NCI-H82 treated with DMSO at 0.1 percent for 48 hours (cell line): ENCODE results near the gene FAM241A.
"Not testable (repeated sequence)": the region's sequence is repeated elsewhere in the genome, so short reads cannot be mapped to it uniquely, and the experiment has no call there.

Experiments
- DNase-seq: peaks from one replicate; lab custom pipeline; 2025; ENCODE audit not compliant: unreplicated experiment; lab: John Stamatoyannopoulos, UW

FAM241A gene

GRCh38 chr4:112136551-112136950 is 8.7 kb upstream of the FAM241A start:
- DNase-seq: no peak

- no peak for DNase-seq
Observed at GRCh38 chr4:112138538-112138937, 6.7 kb upstream of the FAM241A start.

GRCh38 chr4:112140536-112140935 is 4.7 kb upstream of the FAM241A start:
- DNase-seq: no peak

DNA sequence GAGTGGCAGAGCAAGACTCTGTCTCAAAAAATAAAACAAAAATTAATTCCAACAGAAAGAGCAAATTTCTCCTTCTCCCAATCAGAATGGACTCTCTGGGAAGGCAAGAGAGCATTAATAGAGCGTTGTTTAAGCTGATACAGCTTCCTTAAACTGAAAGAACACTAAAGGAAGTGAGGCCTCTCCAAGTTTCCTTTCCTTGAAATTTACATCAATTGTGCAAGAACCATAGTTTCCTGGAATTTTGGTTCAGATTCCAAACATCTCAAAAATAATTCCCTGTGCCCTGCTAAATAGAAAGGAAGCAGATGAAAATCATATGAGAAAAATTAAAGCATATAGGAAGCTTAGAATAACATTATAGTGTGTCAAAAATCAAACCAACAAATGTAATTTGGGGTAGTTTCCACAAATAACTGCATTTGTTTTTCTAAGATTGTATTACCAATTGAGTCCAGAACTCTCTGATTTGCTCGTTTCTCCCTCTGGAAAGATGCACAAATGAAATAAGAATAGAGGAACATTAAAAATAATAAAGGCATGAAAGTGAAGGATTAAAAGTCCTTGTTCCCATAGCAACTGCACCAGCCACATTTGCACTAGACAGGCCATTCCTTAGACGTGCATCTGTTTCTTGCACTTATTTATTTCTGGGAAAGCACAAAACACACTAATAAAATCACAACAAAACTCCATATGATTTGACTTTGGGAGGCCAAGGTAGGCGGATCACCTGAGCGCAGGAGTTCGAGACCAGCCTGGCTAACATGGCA is 3.7 kb upstream of the FAM241A start:
- DNase-seq: no peak

GRCh38 chr4:112142182-112142581 is 3.1 kb upstream of the FAM241A start:
- no peak for DNase-seq

- DNase-seq: no peak
Observed at GRCh38 chr4:112143781-112144180, 1.5 kb upstream of the FAM241A start.

GRCh38 chr4:112144546-112145325 is 518 bp upstream of the FAM241A start:
- no peak for DNase-seq

DNA sequence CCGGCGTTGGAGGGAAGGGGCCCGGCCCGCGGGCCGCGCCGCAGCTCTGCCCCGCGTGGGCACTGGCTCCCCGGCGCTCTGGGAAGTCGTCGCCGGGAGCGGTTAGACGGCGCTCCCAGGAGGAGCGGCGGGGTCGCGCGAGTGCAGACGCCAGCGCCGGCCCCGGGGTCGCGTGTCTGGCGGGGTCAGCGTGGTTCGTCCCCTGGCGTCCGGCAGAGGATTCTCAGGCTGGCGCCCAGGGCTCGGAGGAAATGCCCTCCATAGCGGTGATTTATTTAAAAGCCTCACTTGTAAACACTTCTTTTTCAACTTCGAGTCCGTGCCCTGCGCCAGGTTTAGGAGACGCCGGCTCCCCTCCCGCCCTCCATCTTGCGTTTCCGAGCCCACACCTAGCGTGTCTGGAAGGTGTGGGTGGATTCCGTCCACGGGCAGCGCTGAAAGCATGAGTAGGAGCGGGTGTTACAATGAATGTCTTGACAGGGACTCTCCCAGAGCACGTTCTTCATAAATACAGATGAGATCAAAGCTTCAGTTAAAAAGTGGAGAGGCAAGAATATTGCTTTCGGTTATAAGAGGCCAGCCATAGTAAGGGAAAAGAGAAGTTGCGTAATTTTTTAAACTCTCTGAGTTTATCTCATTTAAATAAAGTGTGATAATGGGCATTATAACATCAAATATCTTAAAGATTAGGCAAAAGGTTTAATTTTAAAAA is 692 bp downstream of the FAM241A start:
- DNase-seq: no peak

- DNase-seq: no peak
Observed at GRCh38 chr4:112146502-112146813, 1.2 kb downstream of the FAM241A start.

DNA sequence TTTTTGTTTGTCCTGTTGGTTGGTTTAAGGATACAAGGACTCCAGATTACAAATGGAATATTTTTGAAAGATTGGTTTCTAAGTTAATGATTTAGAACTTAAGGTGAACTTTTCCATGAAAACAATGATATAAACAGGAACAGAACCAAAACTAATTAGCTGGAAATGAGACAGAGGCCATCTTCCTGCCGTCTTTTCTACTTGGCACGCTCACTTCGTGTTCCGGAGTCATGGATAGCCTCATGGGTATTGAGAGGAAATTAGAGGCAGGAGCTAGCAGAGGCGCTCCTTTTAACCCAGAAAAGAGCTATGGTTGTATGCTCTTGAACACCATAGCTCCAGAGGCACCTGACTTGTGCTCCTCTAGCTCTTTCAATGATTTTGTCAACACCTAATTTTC is 2.4 kb downstream of the FAM241A start:
- no peak for DNase-seq

DNA sequence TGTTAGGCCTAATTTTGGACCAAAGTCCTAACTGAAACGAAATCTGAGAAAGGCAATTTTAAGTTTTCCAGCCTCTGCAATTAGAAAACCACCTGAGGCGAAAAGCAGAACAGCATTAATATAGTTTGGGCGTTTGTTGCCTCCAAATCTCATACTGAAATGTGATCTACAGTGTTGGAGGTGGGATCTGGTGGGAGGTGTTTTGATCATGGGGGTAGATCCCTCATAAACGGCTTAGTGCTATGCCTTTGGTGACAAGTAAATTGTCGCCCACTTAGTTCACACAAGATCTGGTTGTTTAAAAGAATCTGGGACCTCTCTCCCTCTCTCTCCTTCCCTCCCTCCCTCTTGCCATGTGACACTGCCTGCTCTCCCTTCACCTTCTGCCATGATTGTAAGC is 5.7 kb downstream of the FAM241A start:
- no peak for DNase-seq

GRCh38 chr4:112152521-112152920 is 7.3 kb downstream of the FAM241A start:
- no peak for DNase-seq

DNA sequence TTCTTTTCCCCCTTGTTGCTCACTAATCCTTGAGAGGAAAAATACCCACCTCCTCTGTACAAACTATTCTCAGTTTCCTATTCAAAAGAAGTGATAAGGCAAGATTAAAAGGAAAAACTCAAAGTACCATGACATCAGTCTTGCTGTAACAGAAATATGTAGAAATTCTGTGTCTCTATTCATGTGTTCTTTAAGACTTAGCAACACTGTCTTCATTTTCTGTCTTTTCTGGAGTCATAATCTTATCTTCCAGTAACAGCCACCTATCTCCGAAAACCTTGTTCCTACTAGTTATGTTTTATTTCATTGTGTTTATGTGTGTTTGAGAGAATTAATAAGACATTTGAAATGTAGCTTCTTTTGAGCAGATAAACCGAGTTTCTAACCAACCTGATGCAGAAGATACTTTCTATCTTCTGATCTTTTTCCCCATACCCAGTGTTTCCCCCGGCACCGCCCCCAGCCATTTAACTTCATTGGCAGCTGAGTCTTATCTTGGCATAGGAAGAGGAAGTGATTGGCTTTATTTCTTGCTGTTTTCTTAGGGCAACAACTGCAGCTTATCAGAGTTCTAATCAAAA is 8.0 kb downstream of the FAM241A start:
- DNase-seq: no peak

GRCh38 chr4:112156112-112156511 is 10.9 kb downstream of the FAM241A start:
- no peak for DNase-seq

- DNase-seq: no peak
Observed at GRCh38 chr4:112156553-112156952, 11.3 kb downstream of the FAM241A start.

DNA sequence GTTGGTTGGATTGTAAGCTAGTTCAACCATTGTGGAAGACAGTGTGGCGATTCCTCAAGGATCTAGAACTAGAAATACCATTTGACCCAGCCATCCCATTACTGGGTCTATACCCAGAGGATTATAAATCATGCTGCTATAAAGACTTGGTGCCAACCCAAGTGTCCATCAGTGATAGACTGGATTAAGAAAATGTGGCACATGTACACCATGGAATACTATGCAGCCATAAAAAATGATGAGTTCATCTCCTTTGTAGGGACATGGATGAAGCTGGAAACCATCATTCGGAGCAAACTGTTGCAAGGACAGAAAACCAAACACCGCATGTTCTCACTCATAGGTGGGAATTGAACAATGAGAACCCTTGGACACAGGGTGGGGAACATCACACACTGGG is 18.5 kb downstream of the FAM241A start:
- DNase-seq: not testable (repeated sequence)

DNA sequence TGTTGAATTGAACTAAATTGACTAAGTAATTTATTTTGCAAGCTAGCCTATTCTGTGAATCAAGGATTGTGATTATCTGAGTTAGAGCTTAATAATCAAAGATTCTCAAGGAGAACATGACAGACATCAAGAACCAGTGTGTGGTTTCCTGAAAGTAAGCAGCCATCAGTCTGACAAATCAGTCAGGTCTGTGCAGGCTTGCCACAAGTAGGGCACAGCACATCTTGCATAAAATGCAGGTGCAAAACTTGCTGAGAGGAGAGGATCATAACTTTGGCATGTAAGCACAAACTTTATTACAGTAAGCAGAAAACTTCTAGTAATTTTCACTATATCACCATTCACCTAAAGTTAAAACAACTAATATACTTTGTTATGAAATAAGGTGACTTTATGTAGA is 22.5 kb downstream of the FAM241A start:
- DNase-seq: no peak

DNA sequence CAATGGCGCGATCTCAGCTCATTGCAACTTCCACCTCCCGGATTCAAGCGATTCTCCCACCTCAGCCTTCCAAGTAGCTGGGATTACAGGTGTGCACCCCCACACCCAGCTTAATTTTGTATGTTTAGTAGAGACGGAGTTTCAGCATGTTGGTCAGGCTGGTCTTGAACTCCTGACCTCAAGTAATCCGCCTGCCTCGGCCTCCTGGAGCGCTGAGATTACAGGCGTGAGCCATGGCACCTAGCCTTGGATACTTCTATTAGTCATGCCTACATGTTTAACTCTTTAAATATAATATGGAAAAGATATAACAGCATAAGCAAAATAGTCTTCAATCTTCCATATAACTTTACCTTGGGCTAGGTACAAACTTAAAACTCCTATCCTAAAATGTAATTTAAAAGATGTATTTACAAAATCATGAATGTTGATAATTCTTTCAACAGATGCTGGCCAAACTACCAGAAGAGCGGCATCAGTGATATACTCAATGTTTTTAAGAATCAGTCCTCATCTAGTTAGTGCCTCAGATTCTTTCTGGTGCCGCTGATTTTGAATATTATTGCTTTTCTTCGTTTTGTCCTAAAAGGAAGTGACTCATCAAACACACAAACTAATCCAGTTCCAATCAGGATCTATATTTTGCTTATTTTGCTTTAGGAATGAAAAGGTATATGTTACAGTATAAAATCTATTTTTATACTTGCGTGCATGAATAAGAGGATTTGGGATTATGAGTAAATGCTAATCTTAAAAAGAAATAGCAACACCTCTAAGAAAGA is 23.7 kb downstream of the FAM241A start:
- DNase-seq: no peak

GRCh38 chr4:112170451-112170993 is 25.3 kb downstream of the FAM241A start:
- DNase-seq: no peak

DNA sequence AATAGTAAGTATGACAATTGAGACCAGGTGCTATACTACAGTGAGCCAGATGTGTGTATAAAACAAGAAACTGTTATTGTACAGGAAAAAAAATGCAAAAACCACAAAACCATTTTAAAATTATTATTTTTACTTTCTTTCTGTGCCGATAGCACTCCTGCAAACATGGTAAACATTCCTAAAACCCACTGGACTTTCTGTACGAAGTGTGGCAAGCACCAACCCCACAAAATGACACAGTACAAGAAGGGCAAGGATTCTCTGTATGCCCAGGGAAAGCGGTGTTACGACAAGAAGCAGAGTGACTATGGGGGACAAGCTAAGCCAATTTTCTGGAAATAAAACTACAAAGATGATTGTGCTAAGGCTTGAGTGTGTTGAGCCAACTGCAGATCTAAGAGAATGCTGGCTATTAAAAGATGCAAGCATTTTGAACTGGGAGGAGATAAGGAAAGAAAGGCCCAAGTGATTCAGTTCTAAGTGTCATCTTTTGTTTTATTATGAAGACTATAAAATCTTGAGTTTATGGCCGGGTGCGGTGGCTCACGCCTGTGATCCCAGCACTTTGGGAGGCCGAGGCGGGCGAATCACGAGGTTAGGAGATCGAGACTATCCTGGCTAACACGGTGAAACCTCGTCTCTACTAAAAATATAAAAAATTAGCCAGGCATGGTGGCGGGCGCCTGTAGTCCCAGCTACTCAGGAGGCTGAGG is 26.0 kb downstream of the FAM241A start:
- DNase-seq: not testable (repeated sequence)
